HFF-Myc (cell line): ENCODE data around the gene GSK3B.

Experiments used
- DNase-seq: peaks from one replicate; pipeline ENCODE4 v3.0.0-alpha.2; 2011; ENCODE audit warnings: low read depth; ENCODE audit errors: extremely low read depth
- H3K4me3 ChIP-seq: replicated peaks from 2 replicates; pipeline ENCODE4 v1.5.1; 2011; ENCODE audit warnings: low read depth, mild to moderate bottlenecking, control low read depth, low read length
- CTCF ChIP-seq: IDR thresholded peaks from 2 replicates; pipeline ENCODE4 v1.5.1; 2012; ENCODE audit warnings: mild to moderate bottlenecking, low read depth, low read length, control low read depth; ENCODE audit errors: missing control alignments

GSK3B gene

DNA sequence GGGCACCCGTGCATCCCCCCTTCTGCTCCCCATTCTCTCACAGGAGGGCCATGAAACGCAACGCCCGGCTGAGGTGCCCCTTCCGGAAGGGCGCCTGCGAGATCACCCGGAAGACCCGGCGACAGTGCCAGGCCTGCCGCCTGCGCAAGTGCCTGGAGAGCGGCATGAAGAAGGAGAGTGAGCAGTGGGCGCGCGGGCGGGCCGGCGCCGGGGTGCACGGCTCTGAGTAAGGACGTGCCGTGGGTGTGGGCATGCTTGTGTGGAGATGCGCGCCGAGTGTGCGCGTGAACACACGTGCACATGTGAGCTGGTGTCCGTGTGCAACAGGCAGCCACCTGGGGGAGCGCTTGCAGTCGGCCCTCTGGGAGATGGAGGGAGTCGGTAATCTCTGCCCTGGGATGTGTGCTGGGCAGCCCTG, 284.2 kb downstream of the GSK3B start:
- H3K4me3 ChIP-seq: peak overlapping the region; percentile 33
- peak; percentile 22 for DNase-seq
- TF ChIP-seq CTCF: peak; percentile 34

DNA sequence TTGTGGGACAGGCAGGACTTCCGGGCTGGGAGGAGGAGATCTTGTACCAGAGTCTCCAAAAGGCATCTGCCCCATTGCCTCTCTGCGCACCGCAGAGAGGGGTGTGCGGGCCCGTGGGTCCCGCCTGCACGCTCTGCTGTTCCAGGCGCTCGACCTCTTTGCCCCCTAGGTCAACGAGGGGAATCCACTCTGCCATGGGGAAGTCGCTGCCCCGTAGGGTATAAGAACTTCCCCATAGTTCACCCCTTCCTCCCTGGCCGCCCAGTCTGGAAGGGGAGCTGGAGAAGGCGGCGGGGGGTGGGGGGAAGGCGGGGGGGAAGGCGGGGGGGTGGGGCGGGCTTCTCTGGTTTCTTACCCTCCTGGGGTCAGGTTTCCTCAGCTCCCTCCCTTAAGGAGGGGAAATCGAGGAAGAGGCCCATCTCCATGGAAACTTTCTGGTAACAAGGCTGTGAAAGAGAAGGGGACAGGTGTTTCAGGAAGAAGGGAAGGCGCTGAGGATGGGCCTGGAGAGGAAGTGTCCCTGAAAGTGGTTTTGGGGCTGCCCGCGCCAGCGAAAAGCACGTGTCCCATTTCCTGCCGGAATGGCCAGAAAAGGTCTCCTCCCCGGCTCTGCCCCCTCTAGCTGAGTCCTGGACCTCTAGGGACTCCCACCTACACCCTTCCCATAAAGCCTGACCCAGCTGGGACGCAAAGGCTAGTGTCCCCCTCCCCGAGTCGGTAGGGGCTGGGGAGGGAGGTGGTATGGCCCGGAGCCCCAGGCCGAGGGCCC, 284.8 kb downstream of the GSK3B start:
- no peak for DNase-seq
- no peak for TF ChIP-seq CTCF
- peak overlapping the region; percentile 33 for H3K4me3 ChIP-seq

GRCh38 chr3:119808843-119809242, 285.4 kb downstream of the GSK3B start:
- DNase-seq: no peak
- no peak for TF ChIP-seq CTCF
- no peak overlapping the region for H3K4me3 ChIP-seq

DNA sequence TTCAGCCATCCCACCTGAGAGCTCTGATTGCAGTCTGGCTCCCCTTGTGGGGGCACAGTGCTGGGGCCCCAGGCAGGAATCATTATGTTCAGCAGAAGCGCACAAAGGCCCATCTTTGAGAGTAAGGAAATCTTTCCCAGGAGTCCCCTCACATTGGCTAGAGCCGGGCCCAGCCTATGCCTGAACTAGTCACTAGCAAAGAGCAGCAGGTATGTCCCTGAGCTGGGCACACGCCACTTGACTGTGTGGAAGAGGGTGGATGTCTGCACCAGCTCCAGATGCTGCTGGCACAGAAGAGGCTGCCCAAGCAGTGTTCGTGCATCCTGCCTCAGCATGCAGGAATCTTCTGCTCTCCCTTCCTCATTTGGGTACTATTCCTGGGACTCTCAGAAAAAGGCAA, 286.0 kb downstream of the GSK3B start:
- no peak for TF ChIP-seq CTCF
- no peak overlapping the region for H3K4me3 ChIP-seq
- DNase-seq: no peak

DNA sequence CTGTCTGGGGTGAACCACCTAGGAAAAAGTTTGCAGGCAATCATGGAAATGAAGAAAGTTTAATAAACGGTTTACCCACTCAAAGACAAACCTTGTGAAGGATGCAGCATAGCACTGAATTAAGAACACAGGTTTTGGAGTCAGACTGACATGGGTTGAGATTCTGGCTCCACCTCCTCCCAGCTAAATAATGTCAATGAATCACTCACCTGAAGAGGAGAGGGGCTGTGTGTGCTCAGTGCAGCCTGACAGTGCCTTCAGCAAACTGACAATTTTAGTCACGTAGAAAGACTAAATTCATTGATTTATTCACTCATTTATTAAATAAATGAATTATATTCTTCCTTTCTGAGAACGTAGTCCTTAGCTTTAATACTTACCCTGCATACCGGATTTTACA, 293.4 kb downstream of the GSK3B start:
- TF ChIP-seq CTCF: no peak
- H3K4me3 ChIP-seq: no peak overlapping the region
- no peak for DNase-seq

GRCh38 chr3:119796785-119797184, 297.5 kb downstream of the GSK3B start:
- no peak overlapping the region for H3K4me3 ChIP-seq
- no peak for TF ChIP-seq CTCF
- DNase-seq: no peak

GRCh38 chr3:119796368-119796767, 297.9 kb downstream of the GSK3B start:
- TF ChIP-seq CTCF: no peak
- no peak for DNase-seq
- no peak overlapping the region for H3K4me3 ChIP-seq
